Nephron progenitor cell (in vitro differentiated cells): ENCODE results near the gene TRABD2B.

Source experiments
- DNase-seq: peaks from one replicate; pipeline ENCODE4 v3.0.0; 2021
- H3K27ac Mint-ChIP-seq: 2 replicates; pipeline ENCODE4 v1.8.0; 2021; ENCODE audit warnings: mild to moderate bottlenecking, moderate library complexity, mixed read lengths
- H3K27me3 Mint-ChIP-seq: 2 replicates; pipeline ENCODE4 v1.8.0; 2021; ENCODE audit warnings: mild to moderate bottlenecking, low read depth, mixed read lengths; ENCODE audit not compliant: poor library complexity
- H3K36me3 Mint-ChIP-seq: 2 replicates; pipeline ENCODE4 v1.8.0; 2021; ENCODE audit warnings: low read depth, mixed read lengths
- H3K4me1 Mint-ChIP-seq: 2 replicates; pipeline ENCODE4 v1.8.0; 2021; ENCODE audit warnings: mixed read lengths
- H3K4me3 Mint-ChIP-seq: 2 replicates; pipeline ENCODE4 v1.8.0; 2021; ENCODE audit warnings: mild to moderate bottlenecking, moderate library complexity, mixed read lengths
- H3K9me3 Mint-ChIP-seq: 2 replicates; pipeline ENCODE4 v1.8.0; 2021; ENCODE audit warnings: mild to moderate bottlenecking, moderate library complexity, mixed read lengths
- TF ChIP-seq, protein P1 (sequence below): fragments of 200-600 bp; sonication (generic); IDR thresholded peaks from 2 replicates; pipeline ENCODE4 v1.5.0; 2021; ENCODE audit warnings: antibody characterized with exemption

Gene TRABD2B

GRCh38 chr1:47876587-47876963, 120.6 kb downstream of the TRABD2B start:
- Mint-ChIP-seq H3K27me3 (peaks cover 5% of the 10 kb centered on the region), H3K9me3 (no peaks in the 10 kb centered on the region), H3K4me1 (peaks cover 59% of the 10 kb centered on the region), H3K36me3 (peaks cover 6% of the 10 kb centered on the region), H3K4me3 (peak overlapping the region; percentile 35), H3K27ac (no peak overlapping the region)
- no peak for DNase-seq
- TF ChIP-seq, protein P1, sequence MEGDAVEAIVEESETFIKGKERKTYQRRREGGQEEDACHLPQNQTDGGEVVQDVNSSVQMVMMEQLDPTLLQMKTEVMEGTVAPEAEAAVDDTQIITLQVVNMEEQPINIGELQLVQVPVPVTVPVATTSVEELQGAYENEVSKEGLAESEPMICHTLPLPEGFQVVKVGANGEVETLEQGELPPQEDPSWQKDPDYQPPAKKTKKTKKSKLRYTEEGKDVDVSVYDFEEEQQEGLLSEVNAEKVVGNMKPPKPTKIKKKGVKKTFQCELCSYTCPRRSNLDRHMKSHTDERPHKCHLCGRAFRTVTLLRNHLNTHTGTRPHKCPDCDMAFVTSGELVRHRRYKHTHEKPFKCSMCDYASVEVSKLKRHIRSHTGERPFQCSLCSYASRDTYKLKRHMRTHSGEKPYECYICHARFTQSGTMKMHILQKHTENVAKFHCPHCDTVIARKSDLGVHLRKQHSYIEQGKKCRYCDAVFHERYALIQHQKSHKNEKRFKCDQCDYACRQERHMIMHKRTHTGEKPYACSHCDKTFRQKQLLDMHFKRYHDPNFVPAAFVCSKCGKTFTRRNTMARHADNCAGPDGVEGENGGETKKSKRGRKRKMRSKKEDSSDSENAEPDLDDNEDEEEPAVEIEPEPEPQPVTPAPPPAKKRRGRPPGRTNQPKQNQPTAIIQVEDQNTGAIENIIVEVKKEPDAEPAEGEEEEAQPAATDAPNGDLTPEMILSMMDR, result no peak

GRCh38 chr1:47875831-47876586, 121.2 kb downstream of the TRABD2B start:
- Mint-ChIP-seq H3K9me3 (no peaks in the 10 kb centered on the region), H3K27me3 (peaks cover 5% of the 10 kb centered on the region), H3K4me3 (peak overlapping the region; percentile 35), H3K36me3 (peaks cover 6% of the 10 kb centered on the region), H3K4me1 (peaks cover 59% of the 10 kb centered on the region), H3K27ac (peak overlapping the region; percentile 78)
- peak; percentile 31 for DNase-seq
- TF ChIP-seq, protein P1, result no peak

DNA sequence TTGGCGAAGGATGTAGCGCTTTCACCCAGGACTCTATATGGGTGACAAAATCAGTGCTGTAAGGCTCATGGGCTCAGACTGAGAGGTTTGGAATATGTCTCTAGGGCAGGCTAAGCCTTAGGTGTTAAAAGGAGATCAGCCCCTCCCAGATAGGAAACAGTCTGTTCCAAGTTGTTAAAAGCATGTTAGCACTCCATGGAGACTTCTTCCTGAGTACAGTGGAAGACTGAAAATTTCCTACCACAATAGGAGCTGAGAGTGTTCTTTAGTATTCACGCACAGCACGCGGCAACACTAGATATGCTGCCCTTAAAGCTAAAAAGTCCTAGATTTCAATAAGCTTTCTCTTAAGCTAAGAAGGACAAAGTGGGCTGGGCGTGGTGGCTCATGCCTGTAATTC, 122.1 kb downstream of the TRABD2B start:
- H3K4me1 Mint-ChIP-seq, result peaks cover 60% of the 10 kb centered on the region

DNA sequence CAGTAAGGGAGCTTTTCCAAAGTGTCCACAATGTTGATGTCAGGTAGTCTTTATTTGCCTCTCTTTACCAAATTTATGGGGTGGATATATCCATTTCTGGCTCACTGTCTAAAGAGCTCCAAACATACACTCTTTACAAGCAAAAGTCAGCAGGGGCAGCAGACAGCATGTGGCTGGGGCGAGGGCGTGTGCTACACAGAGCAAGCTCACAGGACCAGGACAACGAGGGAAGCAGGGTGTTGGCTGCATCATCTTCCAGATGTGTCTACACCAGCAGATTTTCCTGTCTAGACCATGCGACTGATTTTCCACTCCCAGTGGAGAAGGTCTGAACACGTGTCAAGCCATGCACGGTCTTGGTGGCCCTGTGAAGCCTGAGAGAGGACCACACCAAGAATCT, 123.8 kb downstream of the TRABD2B start:
- Mint-ChIP-seq H3K36me3 (peaks cover 11% of the 10 kb centered on the region), H3K27ac (peak overlapping the region; percentile 24), H3K27me3 (peaks cover 13% of the 10 kb centered on the region), H3K4me1 (peaks cover 60% of the 10 kb centered on the region), H3K9me3 (peaks cover 7% of the 10 kb centered on the region), H3K4me3 (no peak overlapping the region)
- TF ChIP-seq, protein P1, result no peak
- no peak for DNase-seq

More for the DNA sequence above, 122.1 kb downstream of the TRABD2B start:
- TF ChIP-seq, protein P1, result no peak
- Mint-ChIP-seq H3K36me3 (peaks cover 6% of the 10 kb centered on the region), H3K27ac (no peak overlapping the region), H3K27me3 (peaks cover 10% of the 10 kb centered on the region), H3K9me3 (no peaks in the 10 kb centered on the region), H3K4me3 (no peak overlapping the region)
- no peak for DNase-seq

DNA sequence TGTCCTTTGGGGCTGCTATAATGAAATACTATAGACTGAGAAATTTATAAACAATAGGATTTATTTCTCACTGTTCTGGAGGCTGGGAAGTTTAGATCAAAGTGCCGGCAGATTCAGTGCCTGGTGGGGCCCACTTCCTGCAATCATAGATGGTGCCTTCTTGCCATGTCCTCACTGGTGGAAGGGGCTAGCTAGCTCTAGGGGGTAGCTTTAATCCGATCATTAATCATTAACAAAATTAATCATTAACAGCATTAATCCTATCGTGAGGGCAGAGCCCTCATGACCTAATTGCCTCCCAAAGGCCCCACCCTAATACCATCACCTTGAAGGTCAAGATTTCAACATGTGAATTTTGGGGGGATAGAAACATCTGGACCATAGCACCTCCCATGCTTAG, 124.3 kb downstream of the TRABD2B start:
- Mint-ChIP-seq H3K4me1 (peaks cover 60% of the 10 kb centered on the region), H3K27ac (no peak overlapping the region), H3K27me3 (peaks cover 13% of the 10 kb centered on the region), H3K9me3 (peaks cover 10% of the 10 kb centered on the region), H3K36me3 (peaks cover 12% of the 10 kb centered on the region), H3K4me3 (no peak overlapping the region)
- TF ChIP-seq, protein P1, result no peak
- DNase-seq, result no peak
